Heart right ventricle (tissue), 16 donors: ENCODE data around the gene CPLANE1. TPM values are rescaled to one million over a fixed set of nuclear protein-coding genes. Genes with fewer than 3 reads are reported as not detected.

ENCODE experiments used
- ATAC-seq, 8 donors: fragments of 200-7000 bp; cut with Tn5 transposase; one replicate each; pipeline ENCODE4 v1.9.1; 2020; ENCODE audit warnings: mild to moderate bottlenecking in 8 of 8, moderate library complexity in 8 of 8, moderate number of reproducible peaks in 1 of 8
- DNase-seq, 2 donors: peaks; one replicate each; pipeline ENCODE4 v3.0.0-alpha.2; 2020
- H3K27ac ChIP-seq, 10 donors: fragments of 200-600 bp; sonication (generic) in 2 of 10; one replicate each; pipeline versions ENCODE4 v1.5.0 to v1.8.0; 2020 to 2022; ENCODE audit warnings: mild to moderate bottlenecking in 3 of 10
- H3K27me3 ChIP-seq, 7 donors: fragments of 200-600 bp; one replicate each; pipeline ENCODE4 v1.8.0; 2021 to 2022; ENCODE audit warnings: mild to moderate bottlenecking in 2 of 7
- H3K36me3 ChIP-seq, 9 donors: fragments of 200-600 bp; sonication (generic) in 1 of 9; one replicate each; pipeline versions ENCODE4 v1.5.0 to v1.8.0; 2020 to 2022; ENCODE audit warnings: mild to moderate bottlenecking in 2 of 9
- H3K4me1 ChIP-seq, 9 donors: fragments of 200-600 bp; sonication (generic) in 1 of 9; one replicate each; pipeline versions ENCODE4 v1.5.0 to v1.8.0; 2020 to 2022; ENCODE audit warnings: mild to moderate bottlenecking in 4 of 9
- H3K4me3 ChIP-seq, 10 donors: fragments of 200-600 bp; sonication (generic) in 2 of 10; one replicate each; pipeline versions ENCODE4 v1.5.0 to v1.8.0; 2020 to 2022; ENCODE audit warnings: mild to moderate bottlenecking in 7 of 10, moderate library complexity in 2 of 10
- H3K9me3 ChIP-seq, 11 donors: fragments of 200-600 bp in 10 of 11; sonication (generic) in 2 of 11; one replicate each; pipeline versions ENCODE4 v1.5.0 to v1.8.0; 2013 to 2022; ENCODE audit warnings: mild to moderate bottlenecking in 2 of 11, control low read depth in 1 of 11, moderate library complexity in 1 of 11
- WGBS, 2 donors: extraction: QIAGEN DNeasy Blood & Tissue Kit; methylation state at CpG; one replicate each; pipeline ENCODE4 v1.1.7; 2013; ENCODE audit warnings: inconsistent platforms in 1 of 2; 5-methylcytosine and 5-hydroxymethylcytosine counted together
- intact Hi-C, 10 donors: fragments of 100-400 bp; cut with DNase I; formaldehyde crosslinking; loops; one replicate each; pipeline versions ENCODE4 v1.11.1 to v1.14.2; 2022
- polyA plus RNA-seq, 2 donors: library from polyadenylated mRNA; stranded (reverse); fragments of 200-250 nt; gene quantifications; one replicate each; pipeline ENCODE4 v1.2.3, GENCODE V29; 2013
- total RNA-seq, 10 donors: library from RNA; stranded (reverse); fragmentation: NEBNext Ultra II Directional in 3 of 10; extraction: Animal tissue kit (Norgen Biotek cat#: 25700) in 3 of 10; gene quantifications; one replicate each; pipeline versions ENCODE4 v1.2.1 to v1.2.4, GENCODE V29; 2021 to 2023
- TF ChIP-seq, protein P1 (sequence below), 9 donors: fragments of 200-600 bp; sonication (generic) in 2 of 9; IDR thresholded peaks; one replicate each; pipeline versions ENCODE4 v1.5.0 to v1.8.0; 2021 to 2022; ENCODE audit warnings: antibody characterized with exemption in 9 of 9, mild to moderate bottlenecking in 5 of 9, moderate library complexity in 1 of 9
- donor health status: Arrhythmogenic right ventricular cardiomyopathy.
- donor health status: ischemic (EF 13 %, LVEDD 7.1; RV severe dilation, severe dysfunction).
- donor health status: healthy with polysubstance abuse.
- donor health status: DM: no; HTN: yes; CAD: no.
- donor health status: DM: no; HTN: no; CAD: no.
- donor health status: ischemic (EF 25% LVEDD 6.9; RV normal size, moderate dysfunction).
- donor health status: ischemic (EF 25% LVEDD 5.7; RV mildly dilated, moderate dysfunction).
- donor health status: healthy.
- donor health status: DM: yes; HTN: yes; CAD: no.
- donor health status: Ischemic cardiomyopathy.
- donor health status: ischemic (EF 35%, LVEDD 5.7; RV mildly dilated, moderate dysfunction).
- donor health status: nonischemic (EF 11% LVEDD 7.7; RV severe dilation, severe dysfunction).
- donor health status: DM: yes; HTN: yes; CAD: no.
- donor health status: PGD.
- donor health status: ischemic (EF 29% LVEDD 5.4; RV normal size, mild dysfunction).
- donor health status: nonischemic (EF 23%, LVEDD 6.1; RV moderate dilation, normal function).

Gene CPLANE1
- total and polyA plus RNA-seq, 12 donors, result 1.4 to 13.5 (median 9.5) TPM

DNA sequence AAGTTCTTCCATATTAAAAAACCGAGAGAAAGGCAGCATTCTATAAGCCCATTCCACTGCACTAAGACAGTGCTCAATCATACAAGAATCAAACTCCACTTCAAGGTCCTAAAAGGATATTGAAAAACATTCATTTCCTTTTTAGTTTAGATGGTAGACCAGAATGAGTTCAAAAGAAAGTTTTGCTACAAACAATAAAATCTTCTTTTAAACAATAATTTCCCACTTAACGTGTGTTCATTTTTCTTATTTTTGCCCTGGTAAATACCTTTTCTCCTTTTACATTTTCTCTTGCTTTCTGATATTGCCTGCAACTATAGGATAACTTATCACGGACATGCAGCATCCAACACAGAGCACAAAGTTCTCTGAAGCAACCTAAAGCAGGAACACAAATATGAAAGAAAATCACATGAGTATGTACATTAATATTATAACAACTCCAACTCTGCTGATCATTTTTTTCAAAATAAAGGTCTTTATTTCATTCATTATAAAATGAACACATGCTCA is 61.7 kb downstream of the CPLANE1 start:
- WGBS, 2 donors, result 95% methylated on average over 3 of the region's 3 CpGs
- no peak for DNase-seq

DNA sequence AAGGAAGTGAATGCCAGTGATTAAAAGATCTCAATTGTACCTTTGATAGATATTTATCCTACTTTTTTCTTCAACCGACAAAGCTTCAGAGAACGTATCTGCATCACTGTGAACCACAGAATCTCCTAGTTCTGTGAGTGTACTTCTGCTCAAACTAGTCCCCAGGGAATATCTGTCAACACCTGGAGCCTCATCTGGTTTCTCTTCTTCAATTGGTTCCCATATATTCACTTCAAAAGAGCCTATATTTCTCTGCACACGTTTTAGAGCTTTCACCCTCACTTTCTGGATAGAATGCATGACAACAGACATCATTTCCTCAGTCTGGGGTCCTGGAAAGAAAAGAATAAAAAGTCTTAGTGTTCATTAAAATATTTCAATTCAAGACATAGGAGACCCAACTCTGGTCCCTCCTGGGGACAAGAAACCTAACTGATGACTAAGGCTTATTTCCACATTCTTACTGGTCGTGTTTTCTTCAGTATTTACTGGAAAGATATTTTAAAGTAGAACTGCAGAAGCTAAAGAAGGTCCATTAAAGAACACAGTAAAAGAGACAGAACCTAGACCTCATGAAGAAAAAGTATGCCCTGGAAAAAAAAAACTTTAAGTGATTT is 64.3 kb downstream of the CPLANE1 start:
- Histone ChIP-seq H3K27me3 (no peaks in the 10 kb centered on the region), H3K36me3 (peaks cover 0 to 92% (median 11%) of the 10 kb centered on the region in 9 donors), H3K27ac (no peak overlapping the region), H3K4me3 (no peak overlapping the region), H3K9me3 (no peaks in the 10 kb centered on the region), H3K4me1 (no peaks in the 10 kb centered on the region)
- ATAC-seq (no peak), DNase-seq (no peak)
- intact Hi-C loops, result no loop called here
- 77 to 80% methylated on average over 4 of the region's 4 CpGs for WGBS, 2 donors
- TF ChIP-seq, protein P1, sequence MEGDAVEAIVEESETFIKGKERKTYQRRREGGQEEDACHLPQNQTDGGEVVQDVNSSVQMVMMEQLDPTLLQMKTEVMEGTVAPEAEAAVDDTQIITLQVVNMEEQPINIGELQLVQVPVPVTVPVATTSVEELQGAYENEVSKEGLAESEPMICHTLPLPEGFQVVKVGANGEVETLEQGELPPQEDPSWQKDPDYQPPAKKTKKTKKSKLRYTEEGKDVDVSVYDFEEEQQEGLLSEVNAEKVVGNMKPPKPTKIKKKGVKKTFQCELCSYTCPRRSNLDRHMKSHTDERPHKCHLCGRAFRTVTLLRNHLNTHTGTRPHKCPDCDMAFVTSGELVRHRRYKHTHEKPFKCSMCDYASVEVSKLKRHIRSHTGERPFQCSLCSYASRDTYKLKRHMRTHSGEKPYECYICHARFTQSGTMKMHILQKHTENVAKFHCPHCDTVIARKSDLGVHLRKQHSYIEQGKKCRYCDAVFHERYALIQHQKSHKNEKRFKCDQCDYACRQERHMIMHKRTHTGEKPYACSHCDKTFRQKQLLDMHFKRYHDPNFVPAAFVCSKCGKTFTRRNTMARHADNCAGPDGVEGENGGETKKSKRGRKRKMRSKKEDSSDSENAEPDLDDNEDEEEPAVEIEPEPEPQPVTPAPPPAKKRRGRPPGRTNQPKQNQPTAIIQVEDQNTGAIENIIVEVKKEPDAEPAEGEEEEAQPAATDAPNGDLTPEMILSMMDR (IDR thresholded peaks at IDR 0.05), result no peak

More for the DNA sequence above, 61.7 kb downstream of the CPLANE1 start:
- TF ChIP-seq, protein P1 (IDR thresholded peaks at IDR 0.05), result no peak
- Histone ChIP-seq H3K9me3 (no peaks in the 10 kb centered on the region), H3K4me3 (no peak overlapping the region), H3K27ac (no peak overlapping the region), H3K36me3 (peaks cover 0 to 99% (median 19%) of the 10 kb centered on the region in 9 donors), H3K27me3 (no peaks in the 10 kb centered on the region), H3K4me1 (no peaks in the 10 kb centered on the region)
- no peak for ATAC-seq
- intact Hi-C loops, result no loop called here

DNA sequence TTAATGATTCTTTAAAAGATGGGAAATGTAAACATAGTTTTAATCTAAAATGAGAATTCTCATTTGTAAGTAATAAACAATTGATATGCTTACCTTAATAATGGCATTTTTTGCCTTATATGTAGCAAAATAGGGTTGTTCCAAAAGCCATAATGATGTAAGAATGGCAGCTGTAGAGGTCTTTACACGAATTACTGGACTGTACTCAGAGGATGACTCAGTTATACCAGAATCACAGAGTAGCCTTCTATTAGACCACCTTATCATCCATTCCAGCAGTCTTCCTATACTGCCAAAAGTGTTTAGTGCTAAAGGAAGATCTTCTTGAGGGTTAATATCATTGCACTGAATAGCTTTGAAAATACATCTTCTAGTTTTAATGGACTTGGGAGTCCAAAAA is 66.5 kb downstream of the CPLANE1 start:
- no peak for ATAC-seq
- no peaks in the 10 kb centered on the region for H3K27me3 ChIP-seq
- intact Hi-C loops, result no loop called here
- no peaks in the 10 kb centered on the region for H3K9me3 ChIP-seq
- no peaks in the 10 kb centered on the region for H3K4me1 ChIP-seq
- no peak for DNase-seq
- TF ChIP-seq, protein P1 (IDR thresholded peaks at IDR 0.05), result no peak
- 77 to 84% methylated on average over 1 of the region's 1 CpG for WGBS, 2 donors
- H3K27ac ChIP-seq, result no peak overlapping the region
- peaks cover 0 to 71% (median 19%) of the 10 kb centered on the region in 9 donors for H3K36me3 ChIP-seq
- no peak overlapping the region for H3K4me3 ChIP-seq

DNA sequence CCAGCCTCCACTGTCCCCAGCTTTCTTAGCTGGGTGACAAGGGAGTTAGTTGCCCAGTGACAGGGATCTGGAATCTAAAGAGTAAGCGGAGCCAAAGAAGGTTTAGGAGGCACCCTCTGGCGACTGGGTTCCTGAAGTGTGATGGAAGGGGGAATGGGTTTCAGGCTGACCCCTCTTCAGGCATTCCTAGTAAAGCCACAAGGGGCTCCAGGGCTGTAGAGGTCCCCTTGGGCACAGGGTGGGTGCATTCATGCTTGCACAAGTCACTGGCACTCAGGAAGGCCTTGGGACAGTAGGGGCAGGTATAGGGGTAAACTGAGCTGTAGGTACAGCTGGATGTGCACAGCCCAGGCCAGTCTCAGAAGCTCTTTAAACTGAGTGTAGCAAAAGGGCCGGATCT is 74.2 kb downstream of the CPLANE1 start:
- intact Hi-C loops, result loop anchor here in 2 of 10 donors (10.0 kb wide), 2 partner anchors 120 to 150 kb away; no protein-coding TSS in a partner anchor
- Histone ChIP-seq H3K27me3 (no peaks in the 10 kb centered on the region), H3K36me3 (peaks cover 0 to 78% (median 0%) of the 10 kb centered on the region in 9 donors), H3K4me3 (no peak overlapping the region), H3K27ac (no peak overlapping the region), H3K9me3 (no peaks in the 10 kb centered on the region), H3K4me1 (no peaks in the 10 kb centered on the region)
- TF ChIP-seq, protein P1 (IDR thresholded peaks at IDR 0.05), result no peak
- no peak for ATAC-seq
- DNase-seq, result no peak
- WGBS, 2 donors, result 85 to 86% methylated on average over 3 of the region's 3 CpGs
